ENCODE measurements around the gene CFL1.
A peak's percentile ranks its signal among the peaks of the same experiment; 100 is the strongest.

CFL1 gene

DNA sequence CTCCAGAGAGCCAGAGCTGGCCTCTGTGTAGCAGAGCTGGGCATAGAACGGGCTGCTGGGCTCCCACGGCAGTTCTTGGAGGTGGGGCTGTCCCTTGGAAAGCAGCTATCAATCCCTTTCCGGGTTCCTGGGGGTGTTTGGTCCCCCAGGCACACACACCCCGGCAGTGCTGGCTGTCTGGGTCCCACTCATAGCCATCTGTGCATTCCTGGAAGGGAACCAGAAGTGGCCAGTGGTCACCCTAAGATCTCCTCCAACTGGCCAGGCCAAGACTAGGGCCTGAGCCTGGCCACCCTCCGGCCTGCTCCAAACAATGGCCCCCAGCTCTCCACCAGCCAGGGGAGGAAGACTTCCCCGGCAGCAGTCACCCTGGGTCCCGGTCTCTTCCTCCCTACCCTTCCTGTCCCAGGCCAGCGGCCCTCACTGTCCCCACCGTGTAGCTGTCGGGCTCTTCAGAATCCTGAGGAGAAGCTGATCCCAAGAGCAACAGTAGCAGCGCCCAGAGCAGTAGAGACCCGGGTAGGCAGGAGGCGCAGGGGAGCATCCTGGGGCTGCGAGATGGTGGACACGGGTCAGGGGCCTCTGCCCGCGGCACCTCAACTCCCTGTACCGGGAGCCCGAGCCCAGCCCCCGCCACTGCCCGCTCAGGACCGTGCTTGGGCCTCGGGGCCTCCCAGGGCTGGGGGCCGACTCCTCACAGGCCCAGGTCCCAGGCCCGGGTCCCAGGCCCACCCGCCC, 14.0 kb upstream of the CFL1 start:
- peaks cover 37% of the 10 kb centered on the region for H3K4me1 ChIP-seq (ENCODE audit: control insufficient read depth, low read length)
- H3K4me3 ChIP-seq (ENCODE audit: low read length), result no peak overlapping the region
- no peak overlapping the region for H3K4me2 ChIP-seq (ENCODE audit: low read length)
- no peak for TF ChIP-seq EZH2phosphoT487 (IDR thresholded peaks at IDR 0.05; ENCODE audit: borderline replicate concordance, low read length)
- no peak for TF ChIP-seq CTCF (IDR thresholded peaks at IDR 0.05; ENCODE audit: low read depth, low read length, poor library complexity, severe bottlenecking)
- H3K79me2 ChIP-seq (ENCODE audit: control insufficient read depth, low read length), result no peaks in the 10 kb centered on the region
- H3K9me2 ChIP-seq (replicated peaks; ENCODE audit: control insufficient read depth, low read length), result no peaks in the 10 kb centered on the region
- H3K9me3 ChIP-seq (ENCODE audit: control insufficient read depth, insufficient read depth, low read length), result no peaks in the 10 kb centered on the region
- peaks cover 20% of the 10 kb centered on the region for H3K27me3 ChIP-seq (ENCODE audit: control insufficient read depth, low read length)
- no peak overlapping the region for H3K27ac ChIP-seq (ENCODE audit: low read depth, low read length)
- 0 out of 2 replicates have a peak, but pooled peaks cover 6% of the 10 kb centered on the region for H3F3A ChIP-seq (ENCODE audit: control insufficient read depth, insufficient read depth)
- H4K20me1 ChIP-seq (ENCODE audit: control insufficient read depth, insufficient read depth, low read depth, low read length), result no peaks in the 10 kb centered on the region; the same call in 1 of the 2 replicates
- peaks cover 4% of the 10 kb centered on the region for H3K36me3 ChIP-seq (ENCODE audit: control insufficient read depth, low read length)

GRCh38 chr11:65870706-65871681, 13.0 kb upstream of the CFL1 start:
- peaks cover 20% of the 10 kb centered on the region for H3K27me3 ChIP-seq (ENCODE audit: control insufficient read depth, low read length)
- H3K4me1 ChIP-seq (ENCODE audit: control insufficient read depth, low read length), result peaks cover 37% of the 10 kb centered on the region
- H4K20me1 ChIP-seq (ENCODE audit: control insufficient read depth, insufficient read depth, low read depth, low read length), result no peaks in the 10 kb centered on the region; the same call in 1 of the 2 replicates
- no peaks in the 10 kb centered on the region for H3K9me3 ChIP-seq (ENCODE audit: control insufficient read depth, insufficient read depth, low read length)
- no peak overlapping the region for H3K27ac ChIP-seq (ENCODE audit: low read depth, low read length)
- no peaks in the 10 kb centered on the region for H3K9me2 ChIP-seq (replicated peaks; ENCODE audit: control insufficient read depth, low read length)
- H3K4me2 ChIP-seq (ENCODE audit: low read length), result peak overlapping the region; percentile 29
- no peak for TF ChIP-seq EZH2phosphoT487 (IDR thresholded peaks at IDR 0.05; ENCODE audit: borderline replicate concordance, low read length)
- TF ChIP-seq CTCF (IDR thresholded peaks at IDR 0.05; ENCODE audit: low read depth, low read length, poor library complexity, severe bottlenecking), result no peak
- peaks cover 10% of the 10 kb centered on the region for H3K36me3 ChIP-seq (ENCODE audit: control insufficient read depth, low read length)
- H3F3A ChIP-seq (ENCODE audit: control insufficient read depth, insufficient read depth), result peaks cover 12% of the 10 kb centered on the region; the same call in 1 of the 2 replicates
- no peaks in the 10 kb centered on the region for H3K79me2 ChIP-seq (ENCODE audit: control insufficient read depth, low read length)
- no peak overlapping the region for H3K4me3 ChIP-seq (ENCODE audit: low read length)

GRCh38 chr11:65870307-65870658, 12.3 kb upstream of the CFL1 start:
- H3K27ac ChIP-seq (ENCODE audit: low read depth, low read length), result no peak overlapping the region
- H3K36me3 ChIP-seq (ENCODE audit: control insufficient read depth, low read length), result peaks cover 17% of the 10 kb centered on the region
- H3K27me3 ChIP-seq (ENCODE audit: control insufficient read depth, low read length), result peaks cover 20% of the 10 kb centered on the region
- no peaks in the 10 kb centered on the region for H3K9me2 ChIP-seq (replicated peaks; ENCODE audit: control insufficient read depth, low read length)
- peaks cover 37% of the 10 kb centered on the region for H3K4me1 ChIP-seq (ENCODE audit: control insufficient read depth, low read length)
- peaks cover 12% of the 10 kb centered on the region; the same call in 1 of the 2 replicates for H3F3A ChIP-seq (ENCODE audit: control insufficient read depth, insufficient read depth)
- no peaks in the 10 kb centered on the region for H3K9me3 ChIP-seq (ENCODE audit: control insufficient read depth, insufficient read depth, low read length)
- H3K4me3 ChIP-seq (ENCODE audit: low read length), result no peak overlapping the region
- H3K4me2 ChIP-seq (ENCODE audit: low read length), result peak overlapping the region; percentile 29; the same call in 1 of the 2 replicates
- H4K20me1 ChIP-seq (ENCODE audit: control insufficient read depth, insufficient read depth, low read depth, low read length), result no peaks in the 10 kb centered on the region; the same call in 1 of the 2 replicates
- H3K79me2 ChIP-seq (ENCODE audit: control insufficient read depth, low read length), result no peaks in the 10 kb centered on the region
- no peak for TF ChIP-seq EZH2phosphoT487 (IDR thresholded peaks at IDR 0.05; ENCODE audit: borderline replicate concordance, low read length)
- no peak for TF ChIP-seq CTCF (IDR thresholded peaks at IDR 0.05; ENCODE audit: low read depth, low read length, poor library complexity, severe bottlenecking)
